GM19452 (cell line): Measurements from ENCODE around the gene TNFRSF13B.
"Not testable (repeated sequence)": the region's sequence is repeated elsewhere in the genome, so short reads cannot be mapped to it uniquely, and the experiment has no call there.

Source experiments
- ATAC-seq: cut with Tn5 transposase; IDR thresholded peaks from one replicate; pipeline ENCODE4 v1.9.1; 2021; ENCODE audit not compliant: unreplicated experiment

TNFRSF13B gene

GRCh38 chr17:16961022-16961421, 10.9 kb downstream of the TNFRSF13B start:
- ATAC-seq, result not testable (repeated sequence)

GRCh38 chr17:16955011-16955410, 16.9 kb downstream of the TNFRSF13B start:
- not testable (repeated sequence) for ATAC-seq

- ATAC-seq, result no peak
These were observed 17.4 kb downstream of the TNFRSF13B start for GRCh38 chr17:16954521-16954920.

GRCh38 chr17:16953841-16954240, 18.1 kb downstream of the TNFRSF13B start:
- ATAC-seq, result no peak

GRCh38 chr17:16953347-16953746, 18.6 kb downstream of the TNFRSF13B start:
- no peak for ATAC-seq

- no peak for ATAC-seq
These were observed 19.5 kb downstream of the TNFRSF13B start for GRCh38 chr17:16952401-16952800.

GRCh38 chr17:16950488-16950887, 21.4 kb downstream of the TNFRSF13B start:
- ATAC-seq, result no peak

- no peak for ATAC-seq
These were observed 23.1 kb downstream of the TNFRSF13B start for GRCh38 chr17:16948587-16949376.

- ATAC-seq, result no peak
These were observed 24.4 kb downstream of the TNFRSF13B start for GRCh38 chr17:16947470-16947869.

GRCh38 chr17:16945663-16946218, 26.2 kb downstream of the TNFRSF13B start:
- ATAC-seq, result no peak

- no peak for ATAC-seq
These were observed 26.8 kb downstream of the TNFRSF13B start for GRCh38 chr17:16945136-16945482.

GRCh38 chr17:16944334-16945135, 27.4 kb downstream of the TNFRSF13B start:
- no peak for ATAC-seq

GRCh38 chr17:16943541-16944333, 28.2 kb downstream of the TNFRSF13B start:
- ATAC-seq, result no peak

GRCh38 chr17:16943032-16943352, 28.9 kb downstream of the TNFRSF13B start:
- no peak for ATAC-seq

- ATAC-seq, result no peak
These were observed 29.5 kb downstream of the TNFRSF13B start for GRCh38 chr17:16942141-16943031.

GRCh38 chr17:16941072-16942036, 30.6 kb downstream of the TNFRSF13B start:
- ATAC-seq, result no peak

GRCh38 chr17:16940116-16940881, 31.6 kb downstream of the TNFRSF13B start:
- no peak for ATAC-seq

GRCh38 chr17:16939606-16940115, 32.3 kb downstream of the TNFRSF13B start:
- no peak for ATAC-seq
